ENCODE results near the gene KLHDC4. TPM values are rescaled to one million over a fixed set of nuclear protein-coding genes. Genes with fewer than 3 reads are reported as not detected.

The KLHDC4 gene
- total RNA-seq, 1 donor from 2014 or later: 84.7 TPM

DNA sequence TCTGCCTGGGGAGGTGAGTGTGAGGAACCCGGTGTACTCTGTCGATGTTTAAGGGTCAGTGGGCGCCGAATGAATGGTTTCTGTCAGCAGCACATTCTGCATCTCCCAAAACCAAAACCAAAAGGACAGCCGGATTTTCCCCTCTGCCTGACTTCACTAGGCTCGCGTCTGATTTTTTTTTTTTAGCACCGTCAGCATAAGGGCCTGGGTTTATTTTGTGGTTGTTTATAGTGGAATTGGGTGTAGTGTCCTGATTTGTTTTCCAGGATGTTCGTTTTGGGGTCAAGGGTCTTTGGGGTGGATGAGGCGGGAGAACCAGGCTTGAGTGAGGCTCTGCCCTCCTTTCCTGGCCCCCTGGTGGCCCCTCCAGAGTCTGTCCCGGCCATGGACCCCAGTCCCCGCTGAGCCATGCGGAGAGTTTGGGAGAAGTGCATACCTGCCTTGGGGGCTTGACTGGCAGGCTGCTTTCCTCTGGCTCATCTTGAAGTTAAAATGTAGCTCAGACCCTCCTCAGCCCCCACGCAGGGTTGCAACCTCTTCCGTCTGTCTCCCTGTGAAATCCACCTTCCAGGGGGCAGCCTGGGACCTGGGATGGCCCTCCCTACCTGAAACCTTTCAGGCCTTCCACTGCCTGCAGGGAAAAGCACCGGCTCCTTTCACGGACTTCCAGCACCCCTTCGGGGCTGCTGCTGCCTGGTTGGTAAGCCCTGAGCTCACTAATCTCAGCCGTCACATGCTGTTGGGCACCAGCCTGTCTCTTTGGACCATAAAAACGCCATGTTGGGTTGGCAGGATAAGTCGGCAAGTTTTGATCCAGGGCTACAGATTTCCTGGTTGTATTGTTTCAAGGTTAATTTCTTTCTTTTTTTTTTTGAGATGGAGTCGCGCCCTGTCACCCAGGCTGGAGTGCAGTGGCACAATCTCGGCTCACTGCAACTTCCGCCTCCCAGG, 103.3 kb downstream of the KLHDC4 start:
- intact Hi-C loops (cut with micrococcal nuclease): no loop called here

DNA sequence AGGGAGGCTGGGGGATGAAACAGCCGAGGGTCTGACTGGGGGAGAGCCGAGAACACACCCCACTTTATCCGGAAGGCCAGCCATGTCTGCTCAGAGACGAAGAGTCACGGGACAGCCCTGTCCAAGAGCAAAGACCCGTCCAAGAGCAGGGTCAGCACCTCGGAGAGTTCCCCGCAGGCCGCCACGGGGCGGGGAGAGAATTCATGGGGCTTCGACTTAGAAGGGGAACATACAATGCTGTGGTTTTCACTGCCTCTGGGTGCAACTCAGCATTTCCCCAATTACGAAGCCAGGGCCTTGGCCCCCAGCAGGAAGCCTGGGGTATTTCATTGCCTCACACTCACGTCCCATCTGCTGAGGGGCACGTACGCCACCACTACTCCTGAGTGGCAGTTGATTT, 104.2 kb downstream of the KLHDC4 start:
- intact Hi-C loops (cut with micrococcal nuclease): no loop called here

DNA sequence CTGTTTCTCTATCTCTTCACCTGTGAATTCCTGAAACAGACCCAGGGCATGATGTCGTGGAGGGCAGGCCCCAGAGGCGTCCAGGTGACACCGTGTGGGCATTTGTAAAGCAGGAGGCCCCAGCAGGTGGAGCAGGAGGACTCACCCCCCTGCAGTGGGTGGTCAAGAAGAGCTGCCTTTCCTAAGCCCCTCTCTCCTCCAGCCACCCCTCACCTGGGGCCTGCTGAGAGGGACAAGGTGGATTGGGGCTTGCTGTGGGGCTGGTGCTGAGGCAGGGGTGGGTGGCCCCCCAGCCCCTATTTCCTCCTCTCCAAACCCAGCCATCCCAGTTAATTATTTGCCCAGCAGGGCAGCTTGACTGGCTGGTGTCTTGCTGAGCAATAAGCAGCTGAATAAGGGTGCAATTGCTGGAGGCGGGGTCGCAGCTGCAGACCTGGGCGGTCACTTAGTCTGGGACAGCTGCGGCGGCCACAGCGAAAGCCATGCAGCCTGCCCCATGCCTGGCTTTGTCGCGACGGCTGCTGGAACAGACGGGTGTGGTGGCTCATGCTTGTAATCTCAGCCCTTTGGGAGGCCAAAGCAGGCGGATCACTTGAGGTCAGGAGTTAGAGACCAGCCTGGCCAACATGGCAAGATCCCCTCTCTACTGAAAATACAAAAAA, 107.1 kb downstream of the KLHDC4 start:
- intact Hi-C loops (cut with micrococcal nuclease): no loop called here

Other genes with a start within 250 kb of the KLHDC4 start
- 0.12 and 0.17 TPM in 2 replicates for gene JPH3, start 163.5 kb downstream of the KLHDC4 start, total RNA-seq
- 191 and 198 TPM in 2 replicates for gene SLC7A5, start 103.5 kb upstream of the KLHDC4 start, total RNA-seq
- gene CA5A, start 170.5 kb upstream of the KLHDC4 start, total RNA-seq: not detected in 2 replicates
- gene BANP, start 185.4 kb upstream of the KLHDC4 start, total RNA-seq: 40.9 and 43.7 TPM in 2 replicates

Data from T-helper 1 cell treated with Interleukin-12 subunit alpha and Interleukin-12 subunit beta and Interleukin-4 antibody, amounts not matched to agents 30 ng/mL and 1 ng/mL, for 36 hours (primary cell).